ENCODE measurements around the gene SLC9A1.
"Not testable (repeated sequence)": the region's sequence is repeated elsewhere in the genome, so short reads cannot be mapped to it uniquely, and the experiment has no call there.

SLC9A1 gene

DNA sequence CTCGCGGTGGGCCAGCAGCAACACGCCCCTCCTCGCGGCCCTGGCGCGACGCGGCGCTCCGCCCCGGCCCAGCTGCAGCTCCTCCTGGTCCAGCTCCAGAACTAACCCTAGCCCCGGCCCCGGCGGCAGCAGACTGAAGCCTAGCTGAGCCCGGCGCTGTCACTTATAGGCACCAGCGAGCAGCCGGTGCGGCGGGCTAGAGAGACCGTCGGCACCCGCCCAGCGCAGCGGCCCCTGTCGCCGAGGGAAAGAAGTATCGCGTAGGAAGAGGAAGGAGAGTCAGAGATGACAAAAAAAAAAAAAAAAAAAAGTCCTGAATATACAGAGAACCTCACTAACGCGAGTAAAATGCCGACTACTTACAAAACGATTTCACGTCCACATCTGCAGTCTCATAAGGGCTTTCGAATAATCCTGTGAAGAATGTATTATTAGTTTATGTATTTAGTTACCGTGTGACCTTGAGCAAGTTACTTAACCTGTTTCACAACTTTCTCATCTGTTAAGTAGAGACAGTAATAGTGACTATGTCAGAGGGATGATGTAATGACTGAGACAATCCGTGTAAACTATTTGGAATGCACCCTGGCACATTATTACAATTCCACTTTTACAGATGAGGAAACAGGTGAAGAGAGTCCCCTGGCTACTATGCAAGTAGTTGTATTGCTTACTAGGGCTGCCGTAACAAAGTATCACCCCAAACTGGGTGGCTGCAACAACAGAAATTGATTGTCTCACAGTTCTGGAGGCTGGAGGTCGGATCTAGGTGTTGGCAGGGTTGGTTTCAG lies at the start of gene SLC9A1:
SLC9A1 (minus strand) TSS at position 135 of the 791 bp plus-strand sequence. CDS start 791 bp downstream, outside the sequence.
- peak; percentile 83 to 88 (median 85) for DNase-seq

DNA sequence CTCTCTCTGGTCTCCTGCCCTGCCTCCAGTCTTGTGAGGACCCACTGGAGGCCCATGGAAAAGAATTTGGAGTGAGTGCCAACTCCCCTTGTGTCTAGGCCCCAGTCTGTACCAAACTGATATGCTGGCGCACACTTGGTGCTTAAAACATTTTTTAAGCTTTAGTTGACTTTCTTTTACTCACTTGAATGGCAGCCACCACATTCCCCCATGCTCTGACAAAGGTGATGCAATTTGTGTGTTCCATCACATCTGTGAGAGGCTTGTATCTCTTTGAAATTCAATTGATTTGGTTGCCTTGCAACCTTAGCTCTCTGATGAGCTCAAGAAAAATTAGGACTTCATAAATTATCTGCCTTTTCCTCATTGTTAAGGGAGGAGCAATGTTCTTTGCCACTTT lies 49.0 kb upstream of the SLC9A1 start:
- no peak for DNase-seq

DNA sequence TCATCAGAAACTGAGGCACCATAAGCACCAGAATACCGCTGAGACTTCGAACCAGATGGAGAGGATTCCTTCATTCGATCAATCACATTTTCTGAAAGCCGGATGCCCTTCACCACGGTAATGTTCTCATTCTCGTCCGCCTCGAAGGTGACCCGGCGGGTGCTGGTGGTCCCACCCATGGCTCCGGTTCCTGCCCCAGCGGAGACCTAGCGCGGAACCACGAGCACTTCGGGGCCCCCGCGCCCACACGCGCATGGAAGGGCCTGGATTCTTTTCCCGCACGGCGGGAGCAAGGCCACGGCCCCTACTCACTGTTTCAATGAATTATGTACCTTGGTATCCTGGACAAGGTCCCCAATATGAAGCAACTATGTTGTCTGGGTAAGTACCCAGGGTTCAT lies 46.4 kb upstream of the SLC9A1 start:
- DNase-seq = no peak

DNA sequence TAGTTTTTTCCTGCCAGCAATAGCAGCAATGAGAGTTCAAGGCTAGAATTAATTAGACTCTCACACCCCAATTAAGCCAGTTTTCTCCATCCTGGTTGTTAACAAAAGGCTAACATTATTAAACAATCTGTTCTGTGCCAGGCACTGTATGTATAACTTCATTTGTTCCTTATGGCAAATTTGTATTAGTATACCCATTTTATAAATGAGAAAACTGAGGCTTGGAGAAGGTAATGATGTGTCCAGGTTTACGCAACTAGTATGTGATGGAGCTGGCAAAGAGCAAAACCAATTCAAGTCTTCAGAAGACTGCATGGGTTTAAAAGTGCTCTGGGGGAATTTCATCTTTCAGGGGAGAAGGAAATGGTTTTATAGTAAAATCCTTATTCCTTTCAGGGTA lies 38.3 kb upstream of the SLC9A1 start:
- DNase-seq = no peak

DNA sequence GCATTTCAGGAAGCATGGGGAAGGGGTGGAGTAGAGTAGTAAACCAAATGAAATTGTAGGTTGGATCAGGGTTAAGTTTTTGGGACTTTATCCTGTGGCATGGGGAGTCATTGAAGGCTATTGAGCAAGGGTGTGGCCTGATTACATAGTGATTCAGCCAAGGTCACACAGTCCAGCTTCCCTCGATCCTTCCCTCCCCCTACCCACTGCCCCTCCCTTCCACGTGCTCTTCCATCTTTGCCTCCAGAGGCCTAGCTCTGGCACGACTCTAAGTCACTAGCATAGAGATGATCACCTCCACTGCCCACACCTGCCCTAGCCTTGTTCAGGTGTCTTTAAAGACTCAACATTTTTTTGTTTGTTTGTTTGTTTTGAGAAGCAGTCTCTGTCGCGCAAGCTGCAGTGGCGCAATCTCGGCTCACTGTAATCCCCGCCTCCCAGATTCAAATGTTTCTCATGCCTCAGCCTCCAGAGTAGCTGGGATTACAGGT lies 37.2 kb upstream of the SLC9A1 start:
- DNase-seq = no peak

DNA sequence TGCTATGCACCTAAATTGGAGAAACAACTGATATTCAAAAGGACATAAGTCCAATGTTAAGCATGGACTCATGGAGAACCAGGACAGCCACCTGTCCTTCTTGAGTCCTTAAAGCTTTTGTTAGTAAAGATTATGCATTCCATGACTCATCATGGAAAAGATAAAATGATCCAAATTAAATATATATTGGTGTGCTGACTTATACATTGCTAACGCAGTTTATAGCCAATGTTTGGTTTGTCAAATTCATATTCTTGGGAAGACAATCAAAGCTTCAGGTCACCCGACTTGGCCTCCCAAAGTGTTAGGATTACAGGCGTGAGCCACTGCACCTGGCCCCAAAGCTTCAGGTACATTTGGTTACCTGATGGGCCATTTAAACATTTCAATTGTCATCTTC lies 29.7 kb upstream of the SLC9A1 start:
- not testable (repeated sequence) for DNase-seq

DNA sequence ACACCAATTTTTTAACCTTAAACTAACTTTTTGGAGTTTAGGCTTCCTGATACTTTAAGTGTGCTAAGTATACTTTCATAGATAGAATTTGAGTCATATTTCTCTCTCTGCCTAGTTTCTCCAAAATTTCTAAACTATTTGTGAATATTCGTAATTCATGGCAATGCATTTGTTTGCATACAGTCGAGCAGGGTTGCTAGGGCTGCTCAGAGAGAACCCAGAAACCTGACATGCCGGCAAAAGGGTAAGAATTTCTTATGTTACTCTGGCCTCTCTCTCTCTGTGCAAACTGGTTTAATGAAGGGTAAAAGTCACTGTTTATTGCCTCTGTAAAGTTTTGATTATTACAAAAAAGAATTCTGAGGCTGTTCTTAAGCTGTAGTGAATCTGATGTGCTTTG lies 25.1 kb upstream of the SLC9A1 start:
- no peak for DNase-seq

DNA sequence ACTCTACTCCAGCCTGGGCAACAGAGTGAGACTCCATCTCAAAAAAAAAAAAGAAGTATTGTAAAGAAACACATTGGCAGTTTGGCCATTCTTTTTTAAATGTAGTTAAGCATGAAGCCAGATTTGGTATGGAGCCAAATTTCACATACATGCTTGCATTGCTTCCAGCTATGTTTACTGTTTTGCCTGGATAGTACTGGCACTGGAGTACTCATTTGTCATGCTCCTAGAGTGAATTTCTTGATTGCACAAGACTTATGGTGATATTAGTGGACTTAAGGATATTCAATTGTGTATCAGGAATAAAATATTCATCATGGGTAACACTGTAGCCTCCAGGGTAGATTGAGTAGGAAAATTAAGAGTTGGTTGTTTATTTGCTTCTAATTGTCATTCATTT lies 24.5 kb upstream of the SLC9A1 start:
- no peak for DNase-seq

DNA sequence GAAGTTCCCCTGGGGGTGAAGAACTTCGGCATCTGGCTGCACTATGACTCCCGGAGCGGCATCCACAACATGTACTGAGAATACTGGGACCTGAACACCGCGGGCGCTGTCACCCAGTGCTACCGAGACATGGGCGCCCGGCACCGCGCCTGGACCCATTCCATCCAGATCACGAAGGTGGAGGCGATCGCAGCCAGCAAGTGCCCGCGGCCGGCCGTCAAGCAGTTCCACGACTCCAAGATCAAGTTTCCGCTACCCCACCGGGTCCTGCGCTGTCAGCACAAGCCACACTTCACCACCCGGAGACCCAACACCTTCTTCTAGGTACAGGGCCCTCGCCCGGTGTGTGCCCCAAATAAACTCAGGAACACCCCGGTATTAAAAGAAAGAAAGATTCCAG lies 22.0 kb upstream of the SLC9A1 start:
- DNase-seq = no peak

DNA sequence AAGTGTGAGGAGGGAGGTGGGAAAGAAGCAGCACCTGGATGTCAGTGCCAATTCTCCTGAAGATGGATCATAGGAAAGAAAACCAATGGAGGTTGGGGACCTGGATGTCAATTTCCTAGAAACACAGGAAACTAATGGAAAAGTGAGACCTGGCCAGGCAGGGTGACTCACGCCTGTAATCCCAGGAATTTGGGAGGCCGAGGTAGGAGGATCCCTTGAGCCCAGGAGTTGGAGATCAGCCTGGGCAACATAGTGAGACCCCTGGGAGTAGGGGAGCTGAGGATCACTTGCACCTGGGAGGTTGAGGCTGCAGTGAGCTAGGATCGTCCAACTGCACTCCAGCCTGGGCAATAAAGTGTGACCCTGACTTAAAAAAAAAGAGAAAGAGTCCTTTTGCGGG lies 21.4 kb upstream of the SLC9A1 start:
- DNase-seq = no peak

DNA sequence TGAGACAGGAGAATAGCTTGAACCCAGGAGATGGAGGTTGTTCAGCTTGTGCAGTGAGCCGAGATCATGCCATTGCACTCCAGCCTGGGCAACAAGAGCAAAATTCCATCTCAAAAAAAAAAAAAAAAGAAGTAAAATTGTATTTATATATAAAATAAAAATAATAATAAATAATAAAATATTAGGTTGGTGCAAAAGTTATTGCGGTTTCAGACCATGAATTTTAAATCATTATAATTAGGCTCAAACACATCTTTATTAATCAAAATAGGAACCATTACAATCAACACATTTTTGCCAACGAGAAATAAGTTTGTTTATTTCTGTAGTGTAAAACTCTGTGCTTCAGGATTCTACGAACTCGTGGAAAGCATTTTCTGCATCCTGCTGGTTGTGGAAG lies 18.1 kb upstream of the SLC9A1 start:
- DNase-seq = not testable (repeated sequence)

DNA sequence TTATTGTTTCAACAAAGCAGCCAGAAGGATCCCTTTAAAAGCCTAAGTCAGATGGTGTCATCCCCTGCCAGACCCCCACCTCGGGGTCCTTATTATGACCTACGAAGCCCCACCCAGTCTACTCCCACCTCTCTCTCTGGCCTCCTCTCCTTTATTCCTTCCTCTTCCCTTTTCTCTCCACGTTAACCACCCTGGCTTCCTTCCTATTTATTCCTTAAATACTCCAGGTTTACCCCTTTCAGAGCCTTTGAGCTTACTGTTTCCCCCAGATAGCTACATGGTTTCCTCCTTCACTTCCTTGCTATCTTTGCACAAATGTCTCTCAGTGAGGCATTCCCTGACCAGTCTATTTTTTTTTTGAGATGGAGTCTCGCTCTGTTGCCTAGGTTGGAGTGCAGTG lies 12.0 kb upstream of the SLC9A1 start:
- no peak for DNase-seq

DNA sequence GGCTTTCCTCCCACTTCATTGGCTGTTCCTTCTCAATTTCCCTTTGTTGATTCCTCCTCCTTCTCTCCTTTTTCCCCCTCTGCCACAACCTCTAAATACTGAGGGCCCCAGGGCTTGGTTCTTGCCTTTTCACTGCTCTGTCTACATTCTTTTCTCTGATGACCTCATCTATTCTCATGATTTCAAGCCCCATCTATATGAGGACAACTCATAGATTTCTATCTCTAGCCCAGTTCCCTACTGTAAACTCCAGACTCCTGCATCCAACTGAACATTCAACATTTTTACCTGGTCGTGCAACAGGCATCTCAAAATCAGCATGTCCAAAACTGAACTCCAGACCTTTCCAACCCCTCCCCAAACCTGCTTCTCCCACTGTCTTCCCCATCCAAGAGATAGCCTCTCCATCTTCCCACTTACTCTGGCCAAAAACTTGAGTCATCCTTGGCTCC lies 11.5 kb upstream of the SLC9A1 start:
- DNase-seq = no peak

DNA sequence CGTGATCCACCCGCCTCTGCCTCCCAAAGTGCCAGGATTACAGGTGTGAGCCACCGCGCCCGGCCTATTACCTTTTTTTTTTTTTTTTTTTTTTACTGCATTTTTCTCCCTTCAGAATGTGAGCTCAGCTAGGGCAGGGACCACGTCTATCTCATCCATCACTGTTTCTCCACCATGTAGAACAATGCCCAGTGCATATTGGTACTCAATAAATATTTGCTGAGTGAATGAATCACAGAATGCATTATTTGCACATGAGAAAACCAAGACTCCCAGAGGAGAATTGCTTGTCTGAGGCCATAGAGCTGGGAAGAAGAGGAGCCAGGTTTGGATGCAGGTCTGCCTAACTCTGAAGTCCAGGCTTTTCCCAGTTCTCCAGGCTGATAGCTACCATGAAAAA lies 8.2 kb upstream of the SLC9A1 start:
- no peak for DNase-seq

DNA sequence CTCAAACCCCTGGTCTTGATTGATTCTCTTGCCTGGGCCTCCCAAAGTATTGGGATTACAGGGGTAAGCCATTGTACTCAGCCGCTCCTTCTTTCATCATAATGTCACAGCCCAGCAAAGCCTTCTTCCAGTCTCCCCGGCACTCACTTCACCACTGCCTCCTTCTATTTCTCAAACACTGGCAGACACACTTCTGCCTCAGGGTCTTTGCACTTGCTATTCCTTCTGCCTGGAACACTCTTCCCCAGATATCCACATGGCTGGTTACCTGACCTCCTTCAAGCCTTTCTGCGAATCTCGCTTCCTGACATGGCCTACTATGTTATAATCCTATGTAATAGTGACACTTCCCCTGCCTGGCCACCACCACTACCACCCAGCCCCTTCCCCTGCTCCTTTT lies 7.2 kb upstream of the SLC9A1 start:
- no peak for DNase-seq

DNA sequence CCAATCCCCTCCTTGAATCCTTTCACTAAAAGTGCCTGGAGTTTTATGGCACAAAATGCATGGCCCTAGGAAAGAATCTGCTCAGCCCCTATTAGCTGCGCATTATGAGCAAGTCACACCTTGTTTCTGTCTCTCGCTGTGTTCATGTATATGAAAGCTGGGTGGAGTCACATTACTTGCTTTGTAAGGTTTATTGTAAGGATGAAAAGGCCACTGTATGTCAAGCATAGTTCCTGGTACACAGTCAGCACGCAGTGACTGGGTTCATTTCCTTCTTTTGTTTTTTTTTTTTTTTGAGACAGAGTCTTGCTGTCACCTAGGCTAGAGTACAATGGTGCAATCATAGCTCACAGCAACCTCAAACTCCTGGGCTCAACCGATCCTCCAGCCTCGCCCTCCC lies 6.7 kb upstream of the SLC9A1 start:
- no peak for DNase-seq

DNA sequence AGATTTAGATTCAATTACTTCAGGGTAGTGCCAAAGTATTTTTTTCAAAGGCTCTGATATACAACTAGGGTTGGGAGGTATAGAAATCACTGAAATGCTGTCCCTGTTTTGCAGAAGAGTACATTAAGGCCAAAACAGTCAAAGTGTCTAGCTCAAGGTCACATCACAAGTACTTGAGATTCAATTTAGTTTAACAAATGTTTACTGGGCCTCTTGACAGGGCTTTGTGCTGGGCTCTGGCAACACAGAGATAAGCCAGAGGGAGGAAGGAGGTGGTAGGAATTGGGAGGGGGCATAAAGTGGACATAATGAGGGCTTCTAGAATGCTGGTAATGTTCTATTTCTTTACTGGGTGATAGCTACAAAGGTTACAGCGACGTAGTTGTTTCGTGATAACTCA lies 2.3 kb upstream of the SLC9A1 start:
- no peak for DNase-seq

DNA sequence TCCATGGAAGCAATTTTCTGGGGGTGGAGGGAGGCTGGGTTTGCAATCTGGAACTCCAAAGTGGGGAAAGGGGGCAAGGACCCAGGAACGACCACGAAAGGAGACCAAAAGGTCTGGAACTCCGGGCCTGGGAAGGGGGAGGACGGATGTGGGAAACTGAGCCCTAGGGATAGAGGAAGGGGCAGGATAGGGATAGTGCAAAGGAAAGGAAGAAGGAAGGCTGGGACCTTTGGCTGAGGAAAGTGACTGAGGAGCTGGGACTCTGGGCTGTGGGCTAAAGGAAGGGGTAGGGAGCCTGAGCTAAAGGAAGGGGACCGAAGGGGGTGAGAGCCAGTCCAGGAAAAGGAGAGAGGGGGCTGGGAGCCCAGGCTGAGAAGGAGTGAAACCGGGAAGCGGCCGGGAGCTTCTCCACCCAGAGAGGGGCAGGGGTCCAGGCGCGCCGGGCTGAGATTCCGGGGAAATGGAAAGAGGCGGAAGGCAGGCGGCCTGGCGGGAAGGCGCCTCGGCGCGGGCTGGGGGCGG lies 395 bp downstream of the SLC9A1 start:
- DNase-seq = no peak

DNA sequence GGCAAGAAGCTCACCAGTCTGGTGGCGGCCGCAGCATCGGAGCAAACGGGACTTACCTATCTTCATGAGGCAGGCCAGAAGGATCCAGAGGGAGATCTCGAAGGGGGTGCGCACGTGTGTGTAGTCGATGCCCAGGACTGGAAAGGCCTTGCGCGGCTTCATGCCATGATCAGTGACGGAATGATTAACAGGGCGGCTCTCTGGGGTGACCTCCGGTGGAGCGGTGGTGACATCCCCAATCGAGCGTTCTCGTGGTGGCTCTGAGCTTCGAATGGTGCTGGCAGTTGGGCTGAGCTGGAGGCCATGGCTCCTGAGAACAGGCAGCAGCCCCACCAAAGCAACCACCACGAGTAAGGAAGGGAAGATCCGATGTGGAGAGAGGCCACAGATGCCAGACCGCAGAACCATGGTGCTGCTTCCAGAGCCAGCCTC lies 982 bp downstream of the SLC9A1 start:
- no peak for DNase-seq

DNA sequence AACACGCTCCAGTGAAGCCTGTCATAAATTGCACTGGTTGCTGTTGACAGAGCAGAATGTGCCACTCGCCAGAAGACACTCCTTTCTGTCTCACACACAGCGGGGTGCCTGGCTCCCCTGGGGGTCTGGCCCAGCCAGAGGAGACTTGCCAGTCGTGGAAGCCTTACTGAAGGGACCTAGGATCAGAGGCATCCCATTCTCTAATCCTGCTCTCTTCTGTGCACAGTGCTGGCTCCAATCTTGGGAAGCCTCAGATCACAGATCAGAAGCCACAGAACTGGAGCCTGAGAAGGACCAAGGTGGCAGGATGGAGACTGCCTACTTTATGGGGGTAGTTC lies 1.4 kb downstream of the SLC9A1 start:
- DNase-seq = no peak

DNA sequence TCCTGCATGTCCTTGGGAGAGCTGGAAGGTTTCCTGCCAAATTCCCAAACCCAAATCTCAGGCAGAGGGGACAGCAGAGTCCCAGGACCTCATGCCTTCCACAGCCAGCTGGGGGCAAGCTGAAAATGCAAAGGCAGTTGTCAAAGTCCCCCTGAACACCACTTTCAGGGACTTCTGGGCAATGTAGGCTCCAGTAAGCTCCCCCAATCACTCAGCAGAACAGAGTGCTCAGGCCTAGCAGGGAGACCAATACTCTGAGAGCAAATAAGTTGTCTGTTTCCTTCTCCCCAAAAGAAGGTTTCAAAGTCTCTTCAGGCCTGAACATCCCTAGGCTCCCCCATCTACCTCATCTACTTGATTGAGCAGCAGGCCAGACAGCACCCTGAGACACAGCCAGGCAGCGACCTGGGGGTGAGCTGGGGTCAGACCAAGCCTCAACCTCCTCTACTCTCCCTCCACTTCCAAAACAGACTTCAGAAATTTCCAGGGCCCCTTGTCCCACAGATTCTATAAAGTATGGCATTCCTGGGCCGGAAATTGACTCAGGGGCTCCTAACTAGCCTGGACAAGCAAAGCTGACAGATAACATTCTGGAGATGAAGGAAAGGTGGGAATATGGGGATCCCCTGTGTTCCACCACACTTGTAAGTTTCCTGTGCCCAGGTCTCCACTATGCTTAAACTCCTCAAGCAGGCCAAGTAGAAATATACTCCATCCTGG lies 1.9 kb downstream of the SLC9A1 start:
- DNase-seq = no peak

DNA sequence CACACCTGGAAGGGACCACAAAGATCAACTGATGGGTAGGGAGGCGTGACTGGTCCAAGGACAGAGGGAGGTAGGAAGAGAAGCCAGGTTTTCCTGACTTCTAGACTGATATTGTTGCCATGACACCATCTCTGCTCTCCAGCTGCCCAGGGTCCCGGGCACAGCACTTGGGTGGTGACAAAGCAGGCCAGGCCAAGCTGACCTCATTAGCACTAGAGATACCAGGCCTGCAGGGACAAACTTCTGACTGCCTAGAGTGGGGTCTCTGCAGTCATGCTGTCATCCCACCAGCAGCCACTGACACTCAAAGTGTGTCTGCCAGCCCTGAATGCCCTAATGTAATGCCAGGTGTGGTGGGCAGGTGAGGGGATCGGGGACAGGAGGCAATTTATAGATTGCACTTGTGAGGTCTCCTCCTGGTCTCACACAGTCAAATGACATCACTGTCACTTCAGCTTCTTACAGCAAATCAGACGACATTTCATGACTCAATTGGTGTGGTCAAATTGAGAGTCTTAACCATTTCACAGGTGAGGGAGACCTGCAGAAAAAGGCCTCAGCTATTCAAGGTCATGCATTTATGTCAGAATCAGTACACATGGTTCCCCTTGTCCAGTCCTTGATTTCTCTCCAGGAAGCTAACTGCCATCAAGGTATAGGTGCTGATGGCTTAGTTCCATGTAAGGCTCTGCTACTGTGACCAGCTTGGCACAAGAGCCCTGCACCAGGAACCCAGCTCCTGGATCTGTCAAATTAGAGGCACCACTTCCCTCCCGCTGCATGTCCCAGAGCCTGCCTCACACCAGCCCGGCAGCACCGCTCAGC lies 2.7 kb downstream of the SLC9A1 start:
- DNase-seq = no peak

DNA sequence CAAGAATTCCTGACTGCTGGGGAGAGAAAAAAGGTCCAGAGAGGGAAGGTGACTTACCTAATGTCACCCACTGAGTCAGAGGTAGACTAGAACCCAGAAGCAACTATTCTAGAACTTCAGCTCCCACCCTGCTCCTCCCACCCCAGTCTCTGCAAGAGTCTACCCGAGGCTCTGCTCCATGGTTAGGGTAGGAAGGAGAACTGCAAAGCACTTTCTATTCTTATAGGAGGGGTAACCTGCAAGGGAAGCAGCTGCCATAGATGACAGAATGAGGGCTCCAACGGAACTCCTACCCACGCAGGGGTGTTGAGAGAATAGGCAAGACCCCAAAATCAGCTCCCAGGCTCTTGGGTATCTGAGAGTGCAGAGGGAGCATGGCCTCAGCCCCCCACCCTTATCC lies 4.3 kb downstream of the SLC9A1 start:
- no peak for DNase-seq
